Measurements from ENCODE around the gene LAMC1.

GRCh38 chr1:183091181-183091580, 68.0 kb downstream of the LAMC1 start:
- TF ChIP-seq USF2 (IDR thresholded peaks at IDR 0.05; ENCODE audit: low read depth, low read length) = no peak
- no peak for TF ChIP-seq CTCF (conservative IDR thresholded peaks at IDR 0.05; ENCODE audit: low read depth, low read length)
- no peak for TF ChIP-seq NFE2L2 (IDR thresholded peaks at IDR 0.05; ENCODE audit: low read depth, low read length)
- no peak for TF ChIP-seq BHLHE40 (IDR thresholded peaks at IDR 0.05; ENCODE audit: low read depth, low read length)
- TF ChIP-seq POLR2A (IDR thresholded peaks at IDR 0.05; ENCODE audit: low read depth, low read length) = no peak
- no peak for TF ChIP-seq MAZ (IDR thresholded peaks at IDR 0.05; ENCODE audit: borderline replicate concordance, low read depth, low read length)
- no peak for TF ChIP-seq CEBPB (IDR thresholded peaks at IDR 0.05; ENCODE audit: low read depth, low read length)
- no peak for TF ChIP-seq MAFK (IDR thresholded peaks at IDR 0.05; ENCODE audit: low read depth, low read length)
- no peak for TF ChIP-seq ELK1 (IDR thresholded peaks at IDR 0.05; ENCODE audit: borderline replicate concordance, low read depth, low read length)

Data from IMR-90 (cell line).